Calu3 (cell line): ENCODE measurements around the gene TRIM69. TPM values are rescaled to one million over a fixed set of nuclear protein-coding genes. Genes with fewer than 3 reads are reported as not detected.
"Not testable (repeated sequence)": the region's sequence is repeated elsewhere in the genome, so short reads cannot be mapped to it uniquely, and the experiment has no call there.

Experiments used
- BruUV-seq: library from RNA; stranded (reverse); fragments of 400-500 nt; replicated peaks from 2 replicates; lab custom pipeline; 2021; lab: Mats Ljungman, UMichigan
- CTCF ChIA-PET: fragments of 300-600 bp; sonication (Branson Sonifier 250); formaldehyde crosslinking; loops from one replicate; lab custom pipeline; 2022; ENCODE audit warnings: antibody characterized with exemption; lab: Charles Lee
- DNase-seq: peaks from one replicate; pipeline ENCODE4 v3.0.0; 2022
- H3K27ac Mint-ChIP-seq: one replicate; pipeline ENCODE4 v1.8.0; 2022; ENCODE audit warnings: mixed read lengths; ENCODE audit not compliant: unreplicated experiment
- H3K27me3 Mint-ChIP-seq: one replicate; pipeline ENCODE4 v1.8.0; 2022; ENCODE audit warnings: mixed read lengths; ENCODE audit not compliant: unreplicated experiment
- H3K36me3 Mint-ChIP-seq: one replicate; pipeline ENCODE4 v1.8.0; 2022; ENCODE audit warnings: mild to moderate bottlenecking, moderate library complexity, mixed read lengths; ENCODE audit not compliant: insufficient read depth, unreplicated experiment
- H3K4me1 Mint-ChIP-seq: one replicate; pipeline ENCODE4 v1.8.0; 2022; ENCODE audit warnings: mild to moderate bottlenecking, low read depth, mixed read lengths; ENCODE audit not compliant: unreplicated experiment
- H3K4me3 Mint-ChIP-seq: one replicate; pipeline ENCODE4 v1.8.0; 2022; ENCODE audit warnings: mild to moderate bottlenecking, low read depth, moderate library complexity, mixed read lengths; ENCODE audit not compliant: unreplicated experiment
- H3K9me3 Mint-ChIP-seq: one replicate; pipeline ENCODE4 v1.8.0; 2022; ENCODE audit warnings: low read depth, mixed read lengths; ENCODE audit not compliant: unreplicated experiment
- intact Hi-C: fragments of 100-400 bp; cut with micrococcal nuclease; formaldehyde crosslinking; loops from one replicate; pipeline ENCODE4 v1.10.0; 2022; ENCODE audit not compliant: unreplicated experiment
- total RNA-seq: library from RNA; stranded (reverse); gene quantifications from 2 replicates; pipeline ENCODE4 v1.2.3, GENCODE V29; 2022
- TF ChIP-seq, protein P1 (sequence below): fragments of 200-600 bp; IDR thresholded peaks from one replicate; pipeline ENCODE4 v1.8.0; 2022; ENCODE audit warnings: antibody characterized with exemption; ENCODE audit not compliant: unreplicated experiment

TRIM69 gene
- total RNA-seq, 1 experiment from 2014 or later, result 9.7 TPM

DNA sequence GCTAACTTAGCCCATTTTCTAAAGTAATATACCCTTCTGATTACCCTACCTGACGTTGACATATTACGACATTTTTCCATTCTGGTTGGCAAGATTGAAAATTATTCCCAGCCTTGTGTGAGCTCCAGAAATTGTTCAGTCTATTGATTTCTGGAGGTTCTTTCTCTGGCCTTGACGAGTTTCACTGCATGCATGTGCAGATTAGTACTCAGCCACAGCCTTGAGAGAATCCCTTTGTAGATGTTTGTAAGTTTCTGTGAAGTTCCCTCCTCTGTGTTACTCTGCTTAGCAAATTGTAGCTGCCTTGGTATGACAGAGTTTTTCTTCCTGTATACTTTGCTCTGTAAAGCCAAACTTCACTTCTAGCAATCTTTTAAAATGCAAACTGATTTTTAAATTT lies 27.5 kb downstream of the TRIM69 start:
- no peak overlapping the region for H3K27ac Mint-ChIP-seq
- intact Hi-C loops, result no loop called here

DNA sequence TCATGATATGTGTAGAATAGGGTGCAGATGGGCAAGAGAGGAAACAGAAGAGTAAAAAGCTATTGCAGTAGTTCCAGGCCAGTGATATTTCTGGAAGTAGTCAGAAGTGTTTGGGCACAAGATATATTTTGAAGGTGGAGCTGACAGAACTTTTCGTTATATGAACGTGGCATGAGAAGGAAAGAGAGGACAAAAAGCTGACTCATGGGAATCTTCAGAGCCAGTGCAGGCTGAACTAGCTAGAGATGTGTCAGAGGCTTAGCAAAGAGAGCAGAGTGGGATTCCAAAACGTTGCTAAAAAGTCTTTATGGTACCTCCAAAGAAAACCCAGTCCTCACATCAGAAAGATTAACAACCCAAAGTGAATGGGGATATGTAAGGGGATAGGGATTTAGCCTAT lies 28.7 kb downstream of the TRIM69 start:
- H3K4me1 Mint-ChIP-seq, result no peaks in the 10 kb centered on the region
- no peaks in the 10 kb centered on the region for H3K9me3 Mint-ChIP-seq
- DNase-seq, result no peak
- intact Hi-C loops, result no loop called here
- TF ChIP-seq, protein P1, sequence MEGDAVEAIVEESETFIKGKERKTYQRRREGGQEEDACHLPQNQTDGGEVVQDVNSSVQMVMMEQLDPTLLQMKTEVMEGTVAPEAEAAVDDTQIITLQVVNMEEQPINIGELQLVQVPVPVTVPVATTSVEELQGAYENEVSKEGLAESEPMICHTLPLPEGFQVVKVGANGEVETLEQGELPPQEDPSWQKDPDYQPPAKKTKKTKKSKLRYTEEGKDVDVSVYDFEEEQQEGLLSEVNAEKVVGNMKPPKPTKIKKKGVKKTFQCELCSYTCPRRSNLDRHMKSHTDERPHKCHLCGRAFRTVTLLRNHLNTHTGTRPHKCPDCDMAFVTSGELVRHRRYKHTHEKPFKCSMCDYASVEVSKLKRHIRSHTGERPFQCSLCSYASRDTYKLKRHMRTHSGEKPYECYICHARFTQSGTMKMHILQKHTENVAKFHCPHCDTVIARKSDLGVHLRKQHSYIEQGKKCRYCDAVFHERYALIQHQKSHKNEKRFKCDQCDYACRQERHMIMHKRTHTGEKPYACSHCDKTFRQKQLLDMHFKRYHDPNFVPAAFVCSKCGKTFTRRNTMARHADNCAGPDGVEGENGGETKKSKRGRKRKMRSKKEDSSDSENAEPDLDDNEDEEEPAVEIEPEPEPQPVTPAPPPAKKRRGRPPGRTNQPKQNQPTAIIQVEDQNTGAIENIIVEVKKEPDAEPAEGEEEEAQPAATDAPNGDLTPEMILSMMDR, result no peak
- no peak overlapping the region for H3K4me3 Mint-ChIP-seq
- peaks cover 15% of the 10 kb centered on the region for H3K27me3 Mint-ChIP-seq
- no peaks in the 10 kb centered on the region for H3K36me3 Mint-ChIP-seq
- H3K27ac Mint-ChIP-seq, result no peak overlapping the region
- BruUV-seq, result no TSS peak
- CTCF ChIA-PET, result no interaction called here

More for the DNA sequence above, 27.5 kb downstream of the TRIM69 start:
- TF ChIP-seq, protein P1, result no peak
- Mint-ChIP-seq H3K9me3 (no peaks in the 10 kb centered on the region), H3K36me3 (no peaks in the 10 kb centered on the region), H3K4me1 (no peaks in the 10 kb centered on the region), H3K4me3 (no peak overlapping the region), H3K27me3 (peaks cover 15% of the 10 kb centered on the region)
- no peak for DNase-seq
- BruUV-seq, result no TSS peak
- CTCF ChIA-PET, result no interaction called here

DNA sequence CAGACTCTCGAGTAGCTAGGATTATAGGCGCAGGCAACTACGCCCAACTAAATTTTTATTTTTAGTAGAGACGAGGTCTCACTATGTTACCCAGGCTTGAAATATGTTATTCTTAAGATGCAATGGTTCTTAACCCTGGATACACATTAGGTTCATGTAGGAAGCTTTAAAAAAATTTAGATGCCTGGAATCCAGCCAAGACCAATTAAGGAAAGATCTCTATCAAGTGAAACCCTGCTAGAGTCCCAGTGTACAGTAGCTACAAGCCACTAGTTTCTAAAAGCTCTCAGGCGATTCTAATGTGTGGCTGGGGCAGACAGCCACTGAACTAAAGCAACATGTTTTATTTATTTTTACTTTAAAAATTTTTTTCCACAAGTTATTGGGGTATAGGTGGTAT lies 33.2 kb downstream of the TRIM69 start:
- Mint-ChIP-seq H3K36me3 (no peaks in the 10 kb centered on the region), H3K27me3 (peaks cover 10% of the 10 kb centered on the region), H3K4me1 (no peaks in the 10 kb centered on the region), H3K27ac (no peak overlapping the region), H3K4me3 (no peak overlapping the region), H3K9me3 (no peaks in the 10 kb centered on the region)
- CTCF ChIA-PET, result no interaction called here
- intact Hi-C loops, result no loop called here
- TF ChIP-seq, protein P1, result no peak
- DNase-seq, result no peak
- no TSS peak for BruUV-seq

DNA sequence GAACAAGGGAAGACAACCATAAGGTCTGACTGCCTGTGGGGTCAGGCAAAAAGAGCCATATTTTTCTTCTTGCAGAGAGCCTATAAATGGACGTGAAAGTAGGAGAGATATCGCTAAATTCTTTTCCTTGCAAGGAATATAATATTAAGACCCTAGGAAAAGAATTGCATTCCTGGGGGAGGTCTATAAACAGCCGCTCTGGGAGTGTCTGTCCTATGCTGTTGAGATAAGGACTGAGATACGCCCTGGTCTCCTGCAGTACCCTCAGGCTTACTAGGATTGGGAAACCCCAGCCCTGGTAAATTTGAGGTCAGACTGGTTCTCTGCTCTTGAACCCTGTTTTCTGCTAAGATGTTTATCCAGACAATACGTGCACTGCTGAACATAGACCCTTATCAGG lies 34.4 kb downstream of the TRIM69 start:
- intact Hi-C loops, H3K27me3 Mint-ChIP-seq, H3K36me3 Mint-ChIP-seq, DNase-seq, H3K9me3 Mint-ChIP-seq, H3K4me1 Mint-ChIP-seq, H3K4me3 Mint-ChIP-seq, CTCF ChIA-PET, BruUV-seq, H3K27ac Mint-ChIP-seq: not testable (repeated sequence)

DNA sequence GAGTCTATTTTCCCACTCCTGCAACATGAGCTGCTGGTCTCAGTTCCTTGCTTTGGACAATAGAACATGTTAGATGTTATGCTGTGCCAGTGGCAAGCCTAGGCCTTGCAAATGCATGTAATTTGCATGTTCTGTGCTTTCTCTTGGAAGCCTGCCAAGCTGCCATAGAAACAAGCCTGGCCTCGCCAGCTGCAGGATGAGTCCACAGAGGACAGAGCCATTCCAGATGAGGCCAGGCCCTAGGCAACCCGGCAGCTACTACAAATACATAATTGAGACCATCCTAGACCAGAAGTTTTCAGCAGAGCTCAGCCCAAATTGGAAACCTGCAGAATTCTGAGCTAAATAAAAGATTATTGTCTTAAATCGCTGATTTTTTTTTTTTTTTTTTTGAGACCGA lies 39.6 kb downstream of the TRIM69 start:
- H3K9me3 Mint-ChIP-seq, result no peaks in the 10 kb centered on the region
- BruUV-seq, result no TSS peak
- CTCF ChIA-PET, result no interaction called here
- H3K36me3 Mint-ChIP-seq, result no peaks in the 10 kb centered on the region
- no peaks in the 10 kb centered on the region for H3K4me1 Mint-ChIP-seq
- TF ChIP-seq, protein P1, result no peak
- H3K27ac Mint-ChIP-seq, result no peak overlapping the region
- no peak overlapping the region for H3K4me3 Mint-ChIP-seq
- no peaks in the 10 kb centered on the region for H3K27me3 Mint-ChIP-seq
- intact Hi-C loops, result no loop called here
- DNase-seq, result no peak
